Hematopoietic multipotent progenitor cell treated with erythropoietin and hydrocortisone succinate and interleukin-3 and kit ligand, for 15 days (in vitro differentiated cells): ENCODE data around the gene TMEM59L.

Experiments used
- DNase-seq: peaks from one replicate; pipeline ENCODE4 v3.0.0-alpha.2; 2015; ENCODE audit warnings: low spot score

The TMEM59L gene

DNA sequence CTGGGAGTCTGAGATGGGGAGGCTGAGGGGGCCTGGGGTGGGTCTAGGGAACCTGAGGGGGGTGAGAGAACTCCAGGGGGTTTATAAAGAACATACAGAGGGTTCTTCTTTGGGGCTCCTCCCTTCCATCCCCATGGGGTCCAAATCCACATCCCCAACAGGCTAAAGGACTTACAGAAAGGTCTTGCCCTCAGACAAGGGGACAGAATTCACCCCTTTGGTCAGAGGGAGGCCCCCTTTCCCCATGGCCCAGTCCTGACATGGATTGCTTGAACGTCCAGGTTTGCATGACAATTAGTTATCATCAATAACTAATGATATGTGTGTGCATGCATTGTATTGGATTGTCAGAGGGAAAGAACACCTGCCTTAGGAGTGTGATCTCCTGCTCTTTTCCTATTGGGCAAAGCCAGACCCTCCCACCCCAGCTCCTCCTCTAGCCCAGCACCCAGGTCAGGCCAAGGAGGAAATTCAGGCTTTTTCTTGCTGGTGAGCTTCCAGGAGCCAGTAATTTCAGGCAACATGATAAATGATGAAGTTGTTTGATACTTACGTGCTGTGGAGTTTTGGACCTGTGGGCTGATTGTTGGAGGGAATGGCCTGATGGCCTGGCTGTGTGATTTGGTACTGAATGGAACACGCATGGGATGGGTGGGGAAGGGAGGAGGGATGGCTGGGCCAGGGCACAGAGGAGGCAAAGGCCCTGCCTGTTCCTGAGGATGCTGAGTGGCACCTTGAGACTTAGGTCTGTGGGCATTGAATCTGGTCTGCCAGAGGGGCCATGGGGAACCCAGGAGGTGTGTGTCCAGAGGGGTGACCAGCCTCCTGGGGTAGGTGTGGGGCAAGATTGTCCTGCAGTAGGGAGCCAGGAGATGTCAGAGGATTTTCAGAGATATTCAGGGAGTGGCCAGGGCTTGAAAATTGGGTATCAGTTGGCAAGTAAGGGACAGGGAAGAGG, 25.3 kb downstream of the TMEM59L start:
- no peak for DNase-seq

DNA sequence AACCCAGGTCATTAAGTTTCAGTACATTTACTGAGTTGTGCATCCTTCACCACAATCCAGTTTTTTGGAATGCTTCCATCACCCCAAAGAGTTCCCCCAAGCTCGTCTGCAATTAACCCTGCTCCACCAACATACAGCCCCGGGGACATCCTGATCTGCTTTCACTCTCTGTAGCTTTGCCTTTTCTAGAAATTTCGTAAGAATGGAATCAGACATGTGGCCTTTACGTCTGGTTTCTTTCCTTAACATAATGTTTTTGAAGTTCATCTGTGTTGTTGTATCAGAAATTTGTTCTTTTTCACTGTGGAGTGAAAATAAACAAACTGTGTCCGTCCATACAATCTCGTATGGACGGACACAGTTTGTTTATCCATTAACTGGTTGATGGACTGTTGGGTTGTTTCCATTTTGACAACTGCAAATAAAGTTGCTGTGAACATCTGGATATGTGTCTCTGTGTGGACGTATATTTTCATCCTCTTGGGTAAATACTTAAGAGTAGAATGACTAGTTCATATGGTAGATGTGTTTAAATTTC, 27.1 kb downstream of the TMEM59L start:
- DNase-seq: no peak

DNA sequence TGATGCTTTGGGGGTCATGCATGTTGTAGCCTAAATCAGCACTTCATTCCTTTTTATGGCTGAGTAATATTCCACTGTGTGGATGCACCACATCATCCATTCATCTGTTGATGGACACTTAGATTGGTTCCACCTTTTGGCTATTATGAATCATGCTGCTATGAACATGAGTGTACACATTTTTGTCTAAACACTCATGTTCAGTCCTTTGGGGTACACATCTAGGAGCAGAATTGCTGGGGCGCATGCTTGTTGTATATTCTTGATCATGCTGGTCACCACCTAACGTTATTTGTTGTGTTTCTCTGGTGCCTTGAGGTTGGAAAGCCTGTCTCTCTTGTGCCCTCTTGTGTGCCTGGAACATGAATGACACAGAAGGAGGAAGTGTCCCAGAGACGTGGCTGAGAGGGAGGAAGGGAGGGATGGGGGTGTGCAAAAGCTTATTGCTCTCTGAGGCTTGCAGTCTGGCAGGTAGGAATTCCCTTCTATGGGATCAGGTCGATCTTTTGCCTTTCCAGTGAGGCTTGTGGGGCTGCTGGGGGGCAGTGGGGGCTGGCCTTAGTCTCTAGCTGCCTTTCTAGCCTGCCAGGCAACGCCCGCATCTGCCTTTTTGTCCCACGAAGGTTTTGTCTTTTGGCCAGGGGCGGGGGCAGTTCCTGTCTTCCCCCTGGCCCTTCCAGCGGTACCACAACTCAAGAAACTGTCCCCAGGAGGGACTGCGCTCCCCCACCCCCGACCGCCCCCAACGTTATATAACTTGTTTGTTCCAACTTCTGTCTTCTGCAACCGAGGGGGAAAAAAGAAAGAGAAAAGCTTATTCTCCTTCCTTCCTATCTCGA, 31.7 kb downstream of the TMEM59L start:
- no peak for DNase-seq

DNA sequence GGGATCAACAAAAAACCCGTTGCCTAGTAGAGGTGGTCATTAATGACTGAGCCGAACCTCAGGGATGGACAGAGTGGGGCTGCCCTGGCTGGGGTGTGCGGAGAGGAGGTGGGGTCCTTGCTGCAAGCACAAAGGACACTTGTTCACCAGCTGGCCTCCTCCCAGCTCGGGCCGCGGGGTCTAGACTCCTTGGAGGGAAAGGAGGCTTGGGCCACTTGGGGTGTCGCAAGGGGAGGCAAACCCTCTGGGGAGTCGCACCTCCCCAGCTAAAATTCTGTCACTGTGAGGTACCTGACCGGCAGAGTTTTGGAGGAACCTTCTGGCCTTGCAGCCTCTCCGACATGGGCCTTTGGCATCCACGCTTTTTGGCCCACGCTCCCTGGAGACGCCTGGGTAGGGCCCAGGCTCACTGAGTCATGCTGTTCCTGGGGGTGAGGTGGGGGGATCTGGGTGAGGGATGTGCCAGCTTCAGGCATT, 32.4 kb downstream of the TMEM59L start:
- no peak for DNase-seq

DNA sequence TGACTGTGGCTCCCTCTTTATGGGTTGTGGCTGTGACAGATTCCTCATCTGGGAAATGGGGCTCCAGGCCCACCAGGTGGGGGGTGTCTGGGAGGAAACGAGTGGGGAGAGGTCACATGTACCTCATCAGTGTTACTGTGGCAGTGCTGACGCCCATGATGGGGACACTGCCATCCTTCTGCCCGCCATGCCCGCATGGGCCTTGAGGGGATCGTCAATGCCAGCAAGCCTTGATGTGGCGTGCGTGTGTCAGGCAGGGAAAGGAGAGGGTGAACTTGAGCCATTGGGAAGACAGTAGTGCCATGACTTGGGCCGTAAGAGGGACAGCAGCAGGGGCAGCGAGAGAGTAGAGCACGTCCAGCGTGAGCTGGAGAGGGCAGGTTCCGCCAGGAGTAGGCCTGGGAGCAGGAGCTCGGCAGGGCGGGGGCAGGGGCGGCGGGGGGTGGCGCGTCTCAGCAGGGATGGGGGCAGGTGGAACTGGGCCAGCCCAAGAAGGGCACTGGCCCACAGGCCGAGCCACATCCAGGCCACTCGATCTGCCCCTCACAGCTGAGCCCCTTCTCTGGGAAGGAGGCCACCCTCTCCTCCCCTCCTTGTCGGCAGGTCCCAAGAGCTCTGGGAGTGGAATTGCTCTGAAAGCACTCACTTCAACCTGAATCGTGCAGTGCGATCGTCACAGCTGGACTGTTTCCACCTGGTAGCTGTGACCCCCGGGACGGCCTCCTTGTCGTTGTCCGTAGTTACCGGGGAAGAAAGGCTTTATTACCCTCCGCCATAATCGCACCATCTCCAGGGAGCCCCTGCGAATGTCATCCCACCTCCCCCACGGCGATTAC, 34.1 kb downstream of the TMEM59L start:
- no peak for DNase-seq

DNA sequence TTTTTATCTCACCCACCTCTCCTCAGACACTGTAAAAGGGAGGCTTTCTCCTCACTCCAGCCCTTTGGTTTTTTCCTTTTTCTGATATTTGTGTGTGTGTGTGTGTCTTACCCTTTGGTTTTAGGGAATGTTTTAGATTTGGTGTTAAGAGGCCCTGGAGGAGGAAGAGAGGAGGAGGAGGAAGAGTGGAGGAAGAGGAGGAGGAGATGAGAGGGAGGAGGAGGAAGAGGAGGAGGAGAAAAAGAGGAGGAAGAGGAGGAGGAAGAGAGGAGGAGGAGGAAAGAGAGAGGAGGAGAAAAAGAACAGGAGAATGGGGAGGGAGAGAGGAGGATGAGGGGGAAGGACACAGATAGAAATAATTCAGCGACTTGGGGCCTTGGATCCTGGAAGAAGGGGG, 34.7 kb downstream of the TMEM59L start:
- no peak for DNase-seq

DNA sequence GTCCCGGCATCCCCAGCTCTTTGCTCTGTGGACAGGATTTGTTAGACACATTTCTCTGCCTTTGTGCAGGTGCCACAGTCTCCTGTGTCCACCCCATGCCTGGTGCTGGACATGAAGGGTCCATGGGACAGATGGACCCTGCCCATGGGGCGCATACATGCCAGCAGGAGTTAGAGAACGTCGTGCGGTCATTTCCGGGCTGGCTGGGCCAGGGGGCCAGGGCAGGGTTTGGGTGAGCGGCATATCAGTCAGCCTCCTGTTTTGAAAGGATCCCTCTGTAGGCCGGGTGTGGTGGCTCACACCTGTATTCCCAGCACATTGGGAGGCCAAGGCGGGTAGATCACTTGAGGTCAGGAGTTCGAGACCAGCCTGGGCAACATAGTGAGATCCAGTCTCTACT, 35.1 kb downstream of the TMEM59L start:
- no peak for DNase-seq

DNA sequence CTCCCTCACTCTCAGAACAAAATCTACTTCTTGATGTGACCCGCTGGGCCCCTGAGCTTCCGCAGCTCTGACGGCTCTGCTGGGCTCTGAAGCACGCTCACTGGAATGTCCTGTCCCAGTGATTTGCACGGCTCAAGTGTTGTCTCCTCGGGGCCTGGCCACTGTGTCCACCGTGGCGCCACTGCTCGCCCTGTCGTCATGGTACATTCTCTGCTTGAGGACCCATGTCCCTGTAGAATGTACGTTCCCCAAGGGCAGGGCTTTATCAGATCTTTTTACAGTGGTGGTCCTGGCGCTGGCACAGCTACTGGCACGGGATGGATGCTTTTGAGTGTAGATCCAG, 36.3 kb downstream of the TMEM59L start:
- DNase-seq: no peak

DNA sequence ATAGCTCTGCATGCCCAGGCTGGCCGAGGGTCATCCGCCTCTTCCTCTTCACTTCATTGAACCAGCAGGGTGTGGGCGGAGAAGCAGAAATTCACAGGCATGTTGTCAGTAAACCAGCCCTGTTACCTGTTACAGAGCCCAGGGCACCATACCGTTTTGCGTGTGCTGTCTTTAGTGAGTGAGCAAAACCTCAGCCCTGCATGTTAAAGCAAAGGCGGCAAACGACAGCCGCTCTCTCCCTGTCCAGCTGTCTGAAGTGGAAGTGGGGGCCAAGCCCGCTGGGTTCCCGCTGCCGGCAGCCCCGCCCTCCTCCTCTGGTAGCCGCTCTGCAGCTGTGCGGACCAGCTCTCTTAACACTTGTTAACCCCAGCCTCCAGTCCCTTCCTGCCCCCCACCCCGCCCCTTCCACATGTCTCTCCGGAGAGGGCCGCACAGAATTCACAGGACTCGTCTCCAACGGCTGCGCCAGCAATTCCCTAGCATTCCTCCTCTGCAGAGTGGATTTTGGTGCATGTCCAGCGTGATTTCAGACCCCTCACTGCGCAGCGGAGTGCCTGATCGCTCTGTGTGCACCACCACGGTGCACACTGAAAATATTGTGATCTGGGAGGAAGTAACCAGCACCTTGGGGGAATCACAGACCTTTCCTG, 36.8 kb downstream of the TMEM59L start:
- DNase-seq: no peak

DNA sequence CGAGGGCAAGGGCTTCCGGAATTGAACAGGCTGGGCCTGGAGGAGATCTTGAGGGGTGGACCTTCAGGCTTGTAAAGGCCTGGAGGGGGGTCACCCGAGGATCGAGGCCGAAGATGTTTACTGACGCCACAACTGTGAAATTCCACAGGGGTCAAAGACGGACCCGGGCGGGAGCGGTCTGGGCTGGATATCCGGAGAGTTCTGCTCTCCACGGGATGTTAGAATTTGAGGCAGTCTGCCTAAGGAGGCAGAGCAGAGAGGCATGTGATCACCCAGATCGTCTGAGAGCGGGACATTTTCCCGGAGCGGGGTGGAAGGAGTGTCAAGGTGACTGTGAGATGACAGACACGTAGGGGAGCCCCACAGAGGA, 37.3 kb downstream of the TMEM59L start:
- no peak for DNase-seq

DNA sequence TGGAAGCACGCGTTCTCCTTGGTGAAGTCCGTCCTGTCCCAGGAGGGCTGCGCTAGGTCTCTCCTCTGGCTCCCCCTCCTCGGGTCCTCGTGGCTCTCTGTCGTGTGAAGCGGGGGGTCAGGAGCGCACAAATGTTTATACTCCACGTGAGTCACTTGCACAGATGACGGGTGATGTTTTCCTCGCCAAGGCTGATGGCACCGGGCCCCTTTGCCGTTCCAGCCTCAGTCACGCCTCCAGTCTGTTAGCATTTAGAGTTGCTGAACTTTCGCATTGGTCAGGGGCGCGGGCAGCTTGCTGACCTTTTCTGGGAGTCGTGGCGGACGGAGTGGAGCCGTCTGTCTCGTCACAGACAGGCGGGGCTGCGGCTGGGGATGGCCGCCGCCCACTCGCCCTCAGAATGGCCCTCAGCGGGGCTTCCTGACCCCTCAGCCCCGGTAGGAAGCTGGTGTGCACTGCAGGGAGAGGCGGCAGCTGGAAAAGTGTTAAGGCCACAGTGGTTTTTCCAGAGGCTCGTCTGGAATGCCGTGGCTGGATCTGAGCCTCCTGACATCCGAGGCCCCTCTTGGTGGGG, 37.9 kb downstream of the TMEM59L start:
- DNase-seq: no peak

DNA sequence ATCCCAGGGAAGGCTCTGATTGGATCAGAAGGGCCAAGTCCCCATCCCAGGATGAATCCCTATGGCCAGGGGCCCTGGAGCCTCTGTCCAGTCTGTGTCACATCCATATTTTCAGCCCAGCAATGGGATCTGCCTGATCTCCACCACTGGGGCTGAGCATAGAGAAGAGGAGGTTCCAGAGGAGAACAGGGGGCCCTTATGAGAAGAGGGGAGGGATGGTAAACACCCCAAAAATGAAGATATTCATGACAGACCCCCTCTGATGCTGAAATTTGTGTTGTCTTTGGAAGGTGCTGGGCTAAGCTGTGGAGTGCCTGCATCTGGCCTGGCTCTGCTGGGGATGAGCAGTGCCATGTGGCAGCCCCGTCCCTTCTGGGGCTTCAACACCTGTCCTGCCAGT, 38.6 kb downstream of the TMEM59L start:
- DNase-seq: no peak

DNA sequence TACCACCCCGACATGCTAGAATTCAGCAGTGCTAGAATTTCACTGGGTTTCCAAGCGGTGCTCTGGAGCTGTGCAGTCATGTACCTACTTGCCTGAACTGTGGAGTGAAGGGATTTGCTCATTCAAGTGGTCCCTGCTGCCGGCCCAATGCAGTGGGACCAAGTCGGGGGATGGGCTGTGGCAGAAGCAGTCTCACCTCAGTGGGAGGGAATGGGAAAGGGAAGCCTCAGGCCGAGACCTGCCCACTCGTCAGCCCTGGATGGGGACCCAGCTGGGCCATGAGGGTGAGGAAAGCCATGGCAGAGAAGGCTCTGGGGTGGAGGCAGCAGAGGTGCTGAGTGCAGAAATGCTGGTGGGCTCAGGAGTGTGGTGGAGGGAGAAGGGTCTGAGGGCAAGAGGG, 39.1 kb downstream of the TMEM59L start:
- no peak for DNase-seq

DNA sequence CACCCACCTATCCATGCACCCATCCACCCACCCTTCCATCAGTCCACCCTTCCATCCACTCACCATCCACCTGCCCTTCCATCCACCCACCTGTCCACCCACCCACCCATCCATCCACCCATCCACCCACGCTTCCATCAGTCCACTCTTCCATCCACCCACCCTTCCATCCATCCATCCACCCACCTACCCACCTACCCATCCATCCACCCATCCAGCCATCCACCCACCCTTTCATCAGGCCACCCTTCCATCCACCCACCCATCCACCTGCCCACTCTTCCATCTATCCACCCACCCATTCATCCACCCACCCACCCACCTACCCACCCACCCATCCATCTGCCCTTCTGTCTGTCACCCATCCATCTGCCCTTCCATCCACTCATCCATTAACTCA, 41.2 kb downstream of the TMEM59L start:
- no peak for DNase-seq

DNA sequence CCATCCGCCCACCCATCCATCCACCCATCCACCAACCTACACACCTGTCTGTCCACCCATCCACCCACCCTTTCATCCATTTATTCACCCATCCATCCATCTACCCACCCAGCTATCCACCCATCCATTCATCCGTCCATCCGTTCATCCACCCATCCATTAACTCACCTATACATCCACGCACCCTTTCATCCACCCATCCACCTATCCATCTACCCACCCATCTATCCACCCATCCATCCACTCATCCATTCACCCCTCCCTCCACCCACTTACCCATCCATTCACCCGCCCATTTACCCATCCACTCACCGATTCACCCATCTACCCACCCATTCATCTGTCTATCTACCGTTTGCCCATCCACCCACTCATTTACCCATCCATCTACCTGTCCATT, 41.8 kb downstream of the TMEM59L start:
- no peak for DNase-seq

DNA sequence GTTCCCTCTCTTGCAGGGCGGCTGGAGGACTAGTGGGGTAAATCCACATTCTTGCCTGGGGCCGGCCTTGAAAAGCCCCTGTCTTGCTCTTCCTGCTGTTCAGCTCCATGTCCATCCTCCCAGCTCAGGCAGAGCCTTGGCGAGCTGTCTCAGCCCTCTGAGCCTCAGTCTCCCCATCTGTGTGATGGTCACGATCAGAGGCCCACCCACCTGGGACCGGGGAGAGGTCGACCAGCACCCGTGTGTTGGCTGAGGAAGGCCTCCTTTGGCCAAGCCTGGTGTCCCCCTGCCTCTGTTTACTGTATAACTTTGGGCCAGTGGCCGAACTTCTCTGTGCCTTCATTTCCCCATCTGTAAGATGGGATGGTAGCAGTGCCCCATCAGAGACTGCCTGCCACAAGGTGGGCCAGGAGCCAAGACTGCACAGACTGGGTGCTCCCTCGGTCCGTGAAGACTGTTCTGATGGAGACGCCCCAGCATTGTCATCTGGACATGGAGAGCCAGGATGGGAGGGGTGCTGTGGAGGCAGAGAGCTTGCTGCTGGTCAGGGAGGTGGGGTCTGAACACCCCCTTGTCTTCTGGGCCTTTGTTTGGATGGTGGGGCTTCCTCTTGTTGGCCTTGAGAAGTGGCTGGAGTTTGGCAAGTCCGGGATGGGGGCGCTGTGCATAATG, 42.6 kb downstream of the TMEM59L start:
- no peak for DNase-seq

DNA sequence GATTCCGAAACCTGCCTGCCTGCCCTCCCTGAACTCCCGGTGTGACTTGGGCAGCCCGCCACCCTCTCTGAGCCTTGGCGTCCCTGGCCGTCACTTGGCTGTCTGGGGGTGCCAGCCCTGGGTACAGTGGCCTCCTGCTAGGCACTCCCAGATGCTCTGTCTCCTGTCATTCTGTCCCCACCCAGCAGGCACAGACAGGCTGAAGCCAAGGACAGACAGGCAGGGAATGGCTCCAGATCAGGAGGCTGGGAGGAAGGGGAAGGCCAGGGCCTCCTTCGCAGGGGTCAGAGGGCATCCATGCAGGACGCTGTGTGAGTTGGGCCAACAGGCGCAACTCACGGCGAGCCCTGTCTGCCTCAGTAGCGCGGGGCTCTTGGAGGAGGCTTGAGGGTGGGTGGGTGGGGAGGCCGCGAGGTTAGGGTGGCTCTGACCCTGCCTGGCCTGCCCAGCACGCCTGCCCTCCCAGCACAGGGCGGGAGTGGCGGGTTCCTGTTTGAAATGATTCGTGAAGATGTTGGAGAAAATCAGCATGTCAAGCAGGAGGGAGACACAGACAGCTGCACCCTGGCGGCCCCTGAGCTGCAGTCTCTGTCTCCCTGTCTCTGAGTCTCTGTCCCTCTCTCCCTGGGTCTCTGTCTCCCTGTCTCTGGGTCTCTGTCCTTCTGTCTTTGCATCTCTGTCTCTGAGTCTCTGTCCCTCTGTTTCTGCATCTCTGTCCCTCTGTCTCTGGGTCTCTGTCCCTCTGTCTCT, 43.8 kb downstream of the TMEM59L start:
- no peak for DNase-seq

DNA sequence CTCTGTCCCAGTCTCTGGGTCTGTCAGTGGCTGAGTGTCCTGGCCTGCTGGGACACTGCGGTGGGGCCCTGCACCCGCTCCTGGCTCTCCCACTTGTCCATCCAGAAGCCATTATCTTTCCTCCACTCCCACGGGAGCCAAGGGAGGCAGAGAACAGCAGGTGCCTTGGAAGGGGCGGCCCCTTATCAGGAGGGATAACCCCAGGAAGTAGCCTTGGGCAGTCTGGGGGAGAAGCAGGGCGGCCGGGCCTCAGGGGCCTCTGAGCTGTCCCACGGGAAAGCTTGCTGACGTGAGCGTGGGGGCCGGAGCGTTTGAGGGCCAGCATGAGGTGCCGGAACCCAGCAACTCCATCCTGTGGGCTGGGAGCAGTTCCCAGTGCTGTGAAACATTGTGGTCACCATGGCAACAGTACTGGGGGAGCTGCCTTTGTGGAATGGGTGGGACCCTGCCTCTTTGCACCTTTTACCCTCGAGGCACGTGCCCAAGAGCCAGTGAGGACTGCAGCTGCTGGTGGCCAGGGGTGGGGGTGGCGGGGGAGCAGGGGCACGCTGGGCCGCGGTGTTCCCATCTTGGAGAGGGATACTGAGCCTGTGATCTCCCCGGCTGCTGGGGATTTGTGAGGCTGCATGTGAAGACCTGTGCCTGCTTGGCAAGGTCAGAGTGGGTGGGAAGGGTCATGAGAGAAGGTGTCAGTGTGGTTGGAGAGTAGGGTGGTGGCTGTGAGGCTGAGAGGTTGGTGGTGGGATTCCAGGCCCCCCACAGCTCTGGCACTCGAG, 45.1 kb downstream of the TMEM59L start:
- DNase-seq: no peak

DNA sequence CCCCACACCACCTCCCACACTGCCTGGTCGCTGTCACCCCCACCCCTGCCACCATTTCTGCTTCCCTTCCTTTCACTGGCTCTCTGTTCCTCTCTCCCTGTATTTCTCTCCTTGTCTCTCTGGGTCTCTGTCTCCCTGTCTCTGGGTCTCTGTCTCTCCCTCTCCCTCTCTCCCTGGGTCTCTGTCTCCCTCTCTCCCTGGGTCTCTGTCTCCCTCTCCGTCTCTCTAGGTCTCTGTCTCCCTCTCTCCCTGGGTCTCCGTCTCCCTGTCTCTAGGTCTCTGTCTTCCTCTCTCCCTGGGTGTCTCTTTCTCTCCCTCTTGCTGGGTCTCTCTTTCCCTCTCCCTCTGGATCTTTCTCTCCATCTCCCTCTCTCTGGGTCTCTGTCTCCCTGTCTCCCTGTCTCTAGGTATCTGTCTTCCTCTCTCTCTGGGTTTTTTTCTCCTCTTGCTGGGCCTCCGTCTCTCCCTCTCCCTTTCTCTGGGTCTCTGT, 45.7 kb downstream of the TMEM59L start:
- no peak for DNase-seq
